Right cardiac atrium (tissue), 5 donors: ENCODE measurements around the gene TRIM69. TPM values are rescaled to one million over a fixed set of nuclear protein-coding genes. Genes with fewer than 3 reads are reported as not detected.
A peak's percentile ranks its signal among the peaks of the same experiment; 100 is the strongest.

Experiments used
- ATAC-seq, 2 donors: fragments of 200-7000 bp; cut with Tn5 transposase; one replicate each; pipeline versions ENCODE4 v1.8.0 to v1.9.1; 2020; ENCODE audit warnings: moderate library complexity in 2 of 2, mild to moderate bottlenecking in 1 of 2
- DNase-seq, 3 donors: peaks; one replicate each; pipeline ENCODE4 v3.0.0-alpha.2; 2020
- H3K27ac ChIP-seq: one replicate; pipeline ENCODE4 v1.5.1; 2013; ENCODE audit warnings: mild to moderate bottlenecking, low read length, control low read depth, moderate library complexity
- H3K27me3 ChIP-seq: one replicate; pipeline ENCODE4 v1.6.1; 2013; ENCODE audit not compliant: control insufficient read depth, insufficient read depth
- H3K4me1 ChIP-seq: one replicate; pipeline ENCODE4 v1.6.1; 2013; ENCODE audit warnings: low read length; ENCODE audit not compliant: control insufficient read depth, insufficient read depth
- H3K4me3 ChIP-seq: one replicate; pipeline ENCODE4 v1.5.1; 2013; ENCODE audit warnings: low read length, control low read depth
- H3K9me3 ChIP-seq: one replicate; pipeline ENCODE4 v1.6.1; 2013; ENCODE audit warnings: low read length; ENCODE audit not compliant: control insufficient read depth
- WGBS: extraction: QIAGEN DNeasy Blood & Tissue Kit; methylation state at CpG from one replicate; pipeline ENCODE4 v1.1.7; 2013; 5-methylcytosine and 5-hydroxymethylcytosine counted together
- intact Hi-C, 4 donors: fragments of 100-400 bp; cut with DNase I; formaldehyde crosslinking; loops; one replicate each; pipeline versions ENCODE4 v1.11.0 to v1.14.0; 2022 to 2023
- polyA plus RNA-seq: library from polyadenylated mRNA; stranded (reverse); fragments of 200-250 nt; gene quantifications from one replicate; pipeline ENCODE4 v1.2.3, GENCODE V29; 2013
- total RNA-seq, 4 donors: library from RNA; stranded (reverse); fragmentation: NEBNext Ultra II Directional; extraction: Animal tissue kit (Norgen Biotek cat#: 25700); gene quantifications; one replicate each; pipeline ENCODE4 v1.2.1, GENCODE V29; 2021
- donor health status: healthy with polysubstance abuse.
- donor health status: DM: no; HTN: yes; CAD: no.
- donor health status: DM: no; HTN: no; CAD: no.
- donor health status: DM: no; HTN: yes; CAD: no; lungs with severe emphysema.
- donor health status: DM: yes; HTN: yes; CAD: no.

TRIM69 gene
- total and polyA plus RNA-seq, 5 donors = 46.1 to 81.4 (median 65.0) TPM

DNA sequence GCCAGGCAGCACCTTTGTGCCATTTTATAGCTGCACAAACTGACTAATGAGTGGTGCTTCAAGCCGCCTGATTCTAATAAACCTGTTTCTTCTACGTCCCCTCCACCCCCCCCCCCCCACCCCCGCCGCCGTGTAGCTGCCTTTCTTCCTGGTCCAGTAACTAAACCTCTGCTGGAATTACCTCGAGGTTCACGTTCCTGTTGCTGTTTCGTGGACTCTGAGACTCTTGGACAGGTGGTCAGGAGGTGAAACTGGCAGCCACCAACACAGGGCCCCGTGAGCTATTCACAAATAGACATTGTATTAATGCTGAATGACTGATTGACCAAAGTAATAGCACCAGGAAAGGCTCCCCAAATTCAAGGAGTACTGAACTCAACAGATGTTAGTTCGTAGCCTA is 73.9 kb downstream of the TRIM69 start:
- Histone ChIP-seq H3K27me3 (no peaks in the 10 kb centered on the region), H3K4me1 (peaks cover 1% of the 10 kb centered on the region), H3K9me3 (no peaks in the 10 kb centered on the region), H3K4me3 (no peak overlapping the region), H3K27ac (no peak overlapping the region)
- ATAC-seq (no peak), DNase-seq (no peak)
- intact Hi-C loops = no loop called here
- WGBS = 88% methylated on average over 10 of the region's 10 CpGs

DNA sequence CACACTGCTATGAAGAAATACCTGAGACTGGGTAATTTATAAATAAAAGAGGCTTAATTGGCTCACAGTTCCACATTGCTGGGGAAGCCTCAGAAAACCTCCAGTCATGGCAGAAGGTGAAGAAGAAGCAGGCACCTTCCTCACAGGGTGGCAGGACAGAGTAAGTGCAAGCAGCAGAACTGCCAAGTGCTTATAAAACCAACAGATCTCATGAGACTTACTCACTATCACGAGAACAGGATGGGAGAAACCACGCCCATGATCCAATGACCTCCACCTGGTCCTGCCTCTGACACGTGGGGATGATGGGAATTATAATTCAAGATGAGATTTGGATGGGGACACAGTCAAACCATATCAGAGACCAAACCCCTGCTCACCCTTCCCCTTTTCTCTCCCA is 75.0 kb downstream of the TRIM69 start:
- ATAC-seq = no peak
- H3K9me3 ChIP-seq = no peaks in the 10 kb centered on the region
- DNase-seq = no peak
- H3K27me3 ChIP-seq = no peaks in the 10 kb centered on the region
- no peak overlapping the region for H3K27ac ChIP-seq
- intact Hi-C loops = no loop called here
- peaks cover 1% of the 10 kb centered on the region for H3K4me1 ChIP-seq
- no peak overlapping the region for H3K4me3 ChIP-seq
- 50% methylated on average over 3 of the region's 3 CpGs for WGBS

DNA sequence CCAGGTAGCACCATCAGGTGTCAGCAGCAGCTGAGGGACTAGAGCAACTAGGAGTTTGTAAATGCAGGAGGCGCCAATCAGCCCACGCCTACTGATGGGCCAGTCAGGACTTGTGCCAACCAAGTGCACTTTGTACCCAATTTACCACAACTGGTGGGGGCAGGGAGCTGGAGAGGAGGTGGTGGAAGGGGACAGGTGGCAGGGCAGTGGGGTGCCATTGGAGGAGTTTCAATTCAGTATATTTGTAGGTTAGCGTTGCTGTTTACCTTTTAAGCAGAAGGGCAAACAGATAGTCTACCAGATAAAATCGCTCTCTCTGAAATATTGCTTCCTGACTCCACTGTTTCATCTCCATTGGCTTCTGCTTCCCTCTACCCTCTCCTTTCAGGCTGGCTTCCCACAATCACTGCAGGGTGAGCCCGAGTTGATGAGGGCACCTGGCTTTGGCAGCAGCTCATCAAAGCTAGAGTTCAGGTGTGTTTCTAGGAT is 75.7 kb downstream of the TRIM69 start:
- Histone ChIP-seq H3K9me3 (no peaks in the 10 kb centered on the region), H3K4me3 (no peak overlapping the region), H3K4me1 (peaks cover 1% of the 10 kb centered on the region), H3K27me3 (no peaks in the 10 kb centered on the region), H3K27ac (peak overlapping the region; percentile 58)
- DNase-seq (peak in 1 of 3 donors; percentile 56), ATAC-seq (peak; percentile 66 to 75)
- WGBS = 67% methylated on average over 5 of the region's 5 CpGs
- intact Hi-C loops = no loop called here

DNA sequence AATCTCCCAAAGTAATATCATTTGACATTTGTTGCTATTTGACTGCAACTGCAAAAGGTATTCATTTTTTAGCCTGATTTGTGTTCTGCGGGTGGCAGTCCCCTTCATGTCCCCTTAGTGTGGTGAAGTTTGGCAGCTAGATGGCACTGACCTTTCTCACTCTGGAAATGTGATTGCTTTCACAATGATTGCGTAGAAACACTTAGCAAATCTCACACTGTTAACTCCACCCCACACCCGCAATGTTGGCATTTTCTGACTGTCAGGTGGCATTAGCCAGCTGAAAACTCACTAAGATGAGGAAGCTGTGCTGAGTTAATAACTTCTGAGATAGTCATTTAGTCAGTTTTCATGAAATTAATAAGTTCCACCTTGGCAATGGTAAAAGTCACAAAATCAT is 76.9 kb downstream of the TRIM69 start:
- intact Hi-C loops = no loop called here
- Histone ChIP-seq H3K27ac (no peak overlapping the region), H3K27me3 (no peaks in the 10 kb centered on the region), H3K4me3 (no peak overlapping the region), H3K9me3 (no peaks in the 10 kb centered on the region), H3K4me1 (peaks cover 1% of the 10 kb centered on the region)
- no peak for DNase-seq
- ATAC-seq = peak; percentile 42 to 75
- 56% methylated on average over 3 of the region's 3 CpGs for WGBS

Other genes with a start within 250 kb of the TRIM69 start
- 10 to 100 TPM; 52.9 to 73.5 (median 65.7) TPM for gene EIF3J, start 199.4 kb upstream of the TRIM69 start, total RNA-seq
- 40.8 TPM for gene EIF3J, start 199.4 kb upstream of the TRIM69 start, polyA plus RNA-seq
- gene SPG11, start 72.9 kb upstream of the TRIM69 start, total RNA-seq = 10 to 100 TPM; 38.8 to 45.7 (median 42.4) TPM
- 15.0 TPM for gene SPG11, start 72.9 kb upstream of the TRIM69 start, polyA plus RNA-seq
- 1 to 10 TPM; 2.4 to 6.6 (median 3.9) TPM for gene PATL2, start 25.2 kb upstream of the TRIM69 start, total RNA-seq
- 8.3 TPM for gene PATL2, start 25.2 kb upstream of the TRIM69 start, polyA plus RNA-seq
- gene B2M, start 25.0 kb upstream of the TRIM69 start, total RNA-seq = 1,000 to 10,000 TPM; 1,377 to 1,599 (median 1,490) TPM
- 2,022 TPM for gene B2M, start 25.0 kb upstream of the TRIM69 start, polyA plus RNA-seq
- gene TERB2, start 220.2 kb downstream of the TRIM69 start, total RNA-seq = not detected
- gene TERB2, start 220.2 kb downstream of the TRIM69 start, polyA plus RNA-seq = not detected